Measurements from ENCODE around the gene TERB1. TPM values are rescaled to one million over a fixed set of nuclear protein-coding genes. Genes with fewer than 3 reads are reported as not detected.

The TERB1 gene
- total RNA-seq, 1 donor from 2014 or later: not detected

GRCh38 chr16:66711581-66711980 lies 89.8 kb downstream of the TERB1 start:
- ATAC-seq: no peak
- DNase-seq (ENCODE audit: low spot score): no peak

GRCh38 chr16:66706506-66706880 lies 94.9 kb downstream of the TERB1 start:
- ATAC-seq (no peak), DNase-seq (ENCODE audit: low spot score) (no peak)

- no peak for DNase-seq (ENCODE audit: low spot score)
- ATAC-seq: peak; percentile 60
These were observed 95.4 kb downstream of the TERB1 start for GRCh38 chr16:66705790-66706505.

Other genes with a start within 250 kb of the TERB1 start
- 10.5 TPM for gene CKLF, start 249.0 kb downstream of the TERB1 start, total RNA-seq
- 0.98 TPM for gene CMTM1, start 235.1 kb downstream of the TERB1 start, total RNA-seq
- gene CMTM2, start 222.1 kb downstream of the TERB1 start, total RNA-seq: not detected
- 2.0 TPM for gene CMTM3, start 196.9 kb downstream of the TERB1 start, total RNA-seq
- 8.0 TPM for gene CMTM4, start 104.8 kb downstream of the TERB1 start, total RNA-seq
- 44.0 TPM for gene DYNC1LI2, start 50.0 kb downstream of the TERB1 start, total RNA-seq
- 19.5 TPM for gene NAE1, start 29.4 kb upstream of the TERB1 start, total RNA-seq
- not detected for gene CA7, start 42.8 kb upstream of the TERB1 start, total RNA-seq
- gene PDP2, start 78.9 kb upstream of the TERB1 start, total RNA-seq: 12.3 TPM
- not detected for gene CDH16, start 117.3 kb upstream of the TERB1 start, total RNA-seq
- 0.98 TPM for gene RRAD, start 124.0 kb upstream of the TERB1 start, total RNA-seq
- gene CIAO2B, start 132.8 kb upstream of the TERB1 start, total RNA-seq: 42.6 TPM
- gene CES2, start 133.9 kb upstream of the TERB1 start, total RNA-seq: 286 TPM
- 80.3 TPM for gene CES3, start 159.7 kb upstream of the TERB1 start, total RNA-seq
- gene CES4A, start 187.0 kb upstream of the TERB1 start, total RNA-seq: 67.7 TPM
- gene CBFB, start 227.6 kb upstream of the TERB1 start, total RNA-seq: 12.2 TPM